ENCODE measurements around the gene WDR7. TPM values are rescaled to one million over a fixed set of nuclear protein-coding genes. Genes with fewer than 3 reads are reported as not detected.

The WDR7 gene
- total and polyA plus RNA-seq, 2 experiments from 2014 or later, result 7.0 to 14.8 TPM

GRCh38 chr18:56975276-56975675 lies 324.1 kb downstream of the WDR7 start:
- Histone ChIP-seq H3K9me2 (ENCODE audit: insufficient read depth) (no peaks in the 10 kb centered on the region), H3F3A (replicated peaks; ENCODE audit: low read depth) (no peaks in the 10 kb centered on the region), H3K4me1 (ENCODE audit: insufficient read depth) (no peaks in the 10 kb centered on the region), H3K79me2 (replicated peaks; ENCODE audit: insufficient read depth) (no peaks in the 10 kb centered on the region), H4K20me1 (replicated peaks; ENCODE audit: insufficient read depth) (no peaks in the 10 kb centered on the region), H3K4me3 (no peak overlapping the region), H3K36me3 (ENCODE audit: insufficient read depth) (no peaks in the 10 kb centered on the region), H3K4me2 (no peak overlapping the region), H3K27ac (ENCODE audit: low read depth) (no peak overlapping the region), H2AFZ (no peak overlapping the region), H3K27me3 (ENCODE audit: insufficient read depth) (no peaks in the 10 kb centered on the region)
- Mint-ChIP-seq H3K27ac (0 out of 2 replicates have a peak overlapping the region, but pooled peaks have one; percentile 43), H3K9me3 (no peaks in the 10 kb centered on the region), H3K36me3 (ENCODE audit: low read depth) (no peaks in the 10 kb centered on the region), H3K27me3 (ENCODE audit: insufficient read depth, low read depth, poor library complexity) (no peaks in the 10 kb centered on the region), H3K4me3 (no peak overlapping the region), H3K4me1 (peaks cover 3% of the 10 kb centered on the region; the same call in 2 of the 3 replicates)
- DNase-seq (ENCODE audit: low spot score) (no peak), ATAC-seq (no peak)
- TF ChIP-seq ZNF114 (CRISPR knock-in tag; IDR thresholded peaks at IDR 0.05), result no peak
- no peak for TF ChIP-seq CREB1 (CRISPR knock-in tag; IDR thresholded peaks at IDR 0.05; ENCODE audit: low read depth)
- TF ChIP-seq STAT1 (IDR thresholded peaks at IDR 0.05; ENCODE audit: unreplicated experiment), result no peak
- TF ChIP-seq EZH2 (IDR thresholded peaks at IDR 0.05; ENCODE audit: low read depth, unreplicated experiment), result no peak
- no peak for TF ChIP-seq CTCF (conservative IDR thresholded peaks at IDR 0.05; ENCODE audit: low read depth in 2 of 2)
- TF ChIP-seq JUNB (IDR thresholded peaks at IDR 0.05; ENCODE audit: unreplicated experiment), result no peak
- no peak for TF ChIP-seq POLR2AphosphoS5 (IDR thresholded peaks at IDR 0.05; ENCODE audit: low read depth)
- TF ChIP-seq REST (IDR thresholded peaks at IDR 0.05; ENCODE audit: unreplicated experiment), result no peak
- no peak for TF ChIP-seq EZH2phosphoT487 (IDR thresholded peaks at IDR 0.05; ENCODE audit: unreplicated experiment)
- no peak for TF ChIP-seq ZNF462 (CRISPR knock-in tag; IDR thresholded peaks at IDR 0.05)
- no peak for TF ChIP-seq NANOG (IDR thresholded peaks at IDR 0.05; ENCODE audit: borderline replicate concordance)
- no peak for TF ChIP-seq ETS1 (IDR thresholded peaks at IDR 0.05)
- no peak for TF ChIP-seq ZNF331 (CRISPR knock-in tag; IDR thresholded peaks at IDR 0.05; ENCODE audit: low read depth)
